Loucy (cell line): ENCODE measurements around the gene DDR1.

Experiments
- H2AFZ ChIP-seq: fragments of 200-600 bp; sonication (generic); 2 replicates; pipeline ENCODE4 v1.6.0; 2016; ENCODE audit warnings: antibody characterized with exemption, mild to moderate bottlenecking, low read length, moderate library complexity
- H3F3A ChIP-seq: fragments of 200-600 bp; 2 replicates; pipeline ENCODE4 v1.6.0; 2016; ENCODE audit warnings: antibody characterized with exemption, low read depth, mild to moderate bottlenecking
- H3K27me3 ChIP-seq: fragments of 200-600 bp; sonication (generic); 2 replicates; pipeline ENCODE4 v1.6.1; 2014; ENCODE audit warnings: low read length, mild to moderate bottlenecking; ENCODE audit not compliant: insufficient read depth, poor library complexity, severe bottlenecking
- H3K36me3 ChIP-seq: fragments of 200-600 bp; sonication (generic); 2 replicates; pipeline ENCODE4 v1.6.1; 2016; ENCODE audit warnings: low read length; ENCODE audit not compliant: insufficient read depth
- H3K4me1 ChIP-seq: fragments of 200-600 bp; sonication (generic); 2 replicates; pipeline ENCODE4 v1.5.1; 2014; ENCODE audit warnings: low read length, mild to moderate bottlenecking; ENCODE audit not compliant: insufficient read depth, poor library complexity, severe bottlenecking
- H3K4me2 ChIP-seq: fragments of 200-600 bp; sonication (generic); 2 replicates; pipeline ENCODE4 v1.6.0; 2014; ENCODE audit warnings: antibody characterized with exemption, low read length, low read depth, mild to moderate bottlenecking; ENCODE audit not compliant: poor library complexity, severe bottlenecking
- H3K4me3 ChIP-seq: fragments of 200-600 bp; sonication (generic); 2 replicates; pipeline ENCODE4 v1.5.1; 2014; ENCODE audit warnings: low read length, mild to moderate bottlenecking, mixed read lengths; ENCODE audit not compliant: poor library complexity, severe bottlenecking
- H3K79me2 ChIP-seq: fragments of 200-600 bp; sonication (generic); 2 replicates; pipeline ENCODE4 v1.6.1; 2014; ENCODE audit warnings: low read length; ENCODE audit not compliant: insufficient read depth
- H3K9ac ChIP-seq: fragments of 200-600 bp; sonication (generic); 2 replicates; pipeline ENCODE4 v1.6.0; 2014; ENCODE audit warnings: mild to moderate bottlenecking, low read depth, low read length, moderate library complexity; ENCODE audit not compliant: poor library complexity, severe bottlenecking
- H3K9me2 ChIP-seq: fragments of 200-600 bp; sonication (generic); replicated peaks from 2 replicates; pipeline ENCODE4 v1.6.1; 2016; ENCODE audit warnings: low read depth, low read length, mixed read lengths
- H3K9me3 ChIP-seq: fragments of 200-600 bp; sonication (generic); 2 replicates; pipeline ENCODE4 v1.6.1; 2014; ENCODE audit warnings: mild to moderate bottlenecking, antibody characterized with exemption, low read length, low read depth; ENCODE audit not compliant: insufficient read depth
- H4K20me1 ChIP-seq: fragments of 200-600 bp; sonication (generic); 2 replicates; pipeline ENCODE4 v1.6.0; 2014; ENCODE audit warnings: antibody characterized with exemption, low read length, mild to moderate bottlenecking; ENCODE audit not compliant: insufficient read depth, poor library complexity, severe bottlenecking
- CTCF ChIP-seq: fragments of 200-600 bp; sonication (generic); conservative IDR thresholded peaks from 2 replicates; pipeline ENCODE4 v1.5.1; 2014; ENCODE audit warnings: mild to moderate bottlenecking, antibody characterized with exemption, low read length
- EZH2phosphoT487 ChIP-seq: fragments of 200-600 bp; IDR thresholded peaks from 2 replicates; pipeline ENCODE4 v1.6.1; 2018; ENCODE audit warnings: antibody characterized with exemption, mild to moderate bottlenecking, moderate library complexity, borderline replicate concordance

The DDR1 gene

GRCh38 chr6:30896541-30896940 lies 12.2 kb downstream of the DDR1 start:
- TF ChIP-seq CTCF: no peak
- no peak for TF ChIP-seq EZH2phosphoT487
- Histone ChIP-seq H3K4me2 (no peak overlapping the region), H3K79me2 (no peaks in the 10 kb centered on the region), H3K9me3 (no peaks in the 10 kb centered on the region), H2AFZ (no peak overlapping the region), H3K27me3 (no peaks in the 10 kb centered on the region), H3K4me1 (no peaks in the 10 kb centered on the region), H3K36me3 (no peaks in the 10 kb centered on the region), H3K9ac (no peak overlapping the region), H3K9me2 (no peaks in the 10 kb centered on the region), H3F3A (no peaks in the 10 kb centered on the region), H3K4me3 (no peak overlapping the region), H4K20me1 (no peaks in the 10 kb centered on the region)

- TF ChIP-seq EZH2phosphoT487: no peak
- no peak for TF ChIP-seq CTCF
- no peaks in the 10 kb centered on the region for H3K27me3 ChIP-seq
- no peaks in the 10 kb centered on the region for H3K36me3 ChIP-seq
- no peaks in the 10 kb centered on the region for H3K79me2 ChIP-seq
- H3K4me1 ChIP-seq: no peaks in the 10 kb centered on the region
- no peak overlapping the region for H3K9ac ChIP-seq
- H2AFZ ChIP-seq: no peak overlapping the region
- H3K9me2 ChIP-seq: no peaks in the 10 kb centered on the region
- no peaks in the 10 kb centered on the region for H3K9me3 ChIP-seq
- no peaks in the 10 kb centered on the region for H3F3A ChIP-seq
- no peak overlapping the region for H3K4me2 ChIP-seq
- H4K20me1 ChIP-seq: no peaks in the 10 kb centered on the region
- H3K4me3 ChIP-seq: no peak overlapping the region
Observed at GRCh38 chr6:30897882-30898281, 13.6 kb downstream of the DDR1 start.

GRCh38 chr6:30898750-30899360 lies 14.5 kb downstream of the DDR1 start:
- H3K4me3 ChIP-seq: no peak overlapping the region
- no peaks in the 10 kb centered on the region for H3K9me2 ChIP-seq
- no peak overlapping the region for H3K9ac ChIP-seq
- H3K27me3 ChIP-seq: no peaks in the 10 kb centered on the region
- no peaks in the 10 kb centered on the region for H4K20me1 ChIP-seq
- H3K79me2 ChIP-seq: no peaks in the 10 kb centered on the region
- TF ChIP-seq EZH2phosphoT487 (no peak), CTCF (no peak)
- H2AFZ ChIP-seq: no peak overlapping the region
- H3K4me1 ChIP-seq: no peaks in the 10 kb centered on the region
- no peaks in the 10 kb centered on the region for H3K9me3 ChIP-seq
- H3K36me3 ChIP-seq: no peaks in the 10 kb centered on the region
- no peak overlapping the region for H3K4me2 ChIP-seq
- H3F3A ChIP-seq: no peaks in the 10 kb centered on the region
